ENCODE measurements around the gene CACNA1H. TPM values are rescaled to one million over a fixed set of nuclear protein-coding genes. Genes with fewer than 3 reads are reported as not detected.

The CACNA1H gene
- total RNA-seq, 1 donor from 2014 or later = 9.5 TPM

GRCh38 chr16:1192384-1193073 lies 39.6 kb downstream of the CACNA1H start:
- no peak overlapping the region for H2AFZ ChIP-seq (replicated peaks)
- H3K79me2 ChIP-seq (ENCODE audit: low read depth) = no peaks in the 10 kb centered on the region

DNA sequence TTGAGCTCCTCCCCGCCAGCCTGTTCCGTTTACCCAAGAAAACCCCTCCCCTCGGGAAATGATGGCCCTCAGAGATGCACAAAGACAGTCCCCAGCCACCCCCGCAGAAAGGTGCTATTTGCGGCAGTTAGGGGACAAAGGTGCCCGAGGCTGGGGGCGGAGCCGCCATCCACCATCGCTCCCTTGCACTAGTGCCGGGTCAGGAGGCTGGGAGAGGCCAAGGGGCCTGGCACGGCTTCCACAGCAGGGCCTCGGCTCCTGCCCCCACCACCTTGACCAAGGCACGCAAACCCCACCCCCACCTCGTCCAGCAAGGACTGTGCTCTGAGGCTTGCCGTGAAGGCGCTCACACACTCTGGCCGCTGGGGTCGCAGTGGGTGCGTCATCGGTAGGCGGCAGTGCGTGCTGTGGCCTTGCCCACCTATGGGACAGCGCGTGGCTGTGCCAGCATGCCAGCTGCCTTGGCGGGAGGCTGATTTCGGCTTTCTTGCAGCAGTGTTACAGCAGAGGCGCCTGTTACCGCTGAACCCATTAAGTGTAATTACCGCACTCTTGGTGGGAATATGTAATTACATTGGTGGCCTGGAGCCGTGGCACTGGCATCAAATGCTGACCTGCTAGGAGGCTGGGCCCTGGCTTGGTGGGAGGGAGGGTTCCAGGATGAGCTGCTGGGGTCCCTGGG lies 40.4 kb downstream of the CACNA1H start:
- H3K27me3 ChIP-seq = no peaks in the 10 kb centered on the region
- TF ChIP-seq, protein P1, sequence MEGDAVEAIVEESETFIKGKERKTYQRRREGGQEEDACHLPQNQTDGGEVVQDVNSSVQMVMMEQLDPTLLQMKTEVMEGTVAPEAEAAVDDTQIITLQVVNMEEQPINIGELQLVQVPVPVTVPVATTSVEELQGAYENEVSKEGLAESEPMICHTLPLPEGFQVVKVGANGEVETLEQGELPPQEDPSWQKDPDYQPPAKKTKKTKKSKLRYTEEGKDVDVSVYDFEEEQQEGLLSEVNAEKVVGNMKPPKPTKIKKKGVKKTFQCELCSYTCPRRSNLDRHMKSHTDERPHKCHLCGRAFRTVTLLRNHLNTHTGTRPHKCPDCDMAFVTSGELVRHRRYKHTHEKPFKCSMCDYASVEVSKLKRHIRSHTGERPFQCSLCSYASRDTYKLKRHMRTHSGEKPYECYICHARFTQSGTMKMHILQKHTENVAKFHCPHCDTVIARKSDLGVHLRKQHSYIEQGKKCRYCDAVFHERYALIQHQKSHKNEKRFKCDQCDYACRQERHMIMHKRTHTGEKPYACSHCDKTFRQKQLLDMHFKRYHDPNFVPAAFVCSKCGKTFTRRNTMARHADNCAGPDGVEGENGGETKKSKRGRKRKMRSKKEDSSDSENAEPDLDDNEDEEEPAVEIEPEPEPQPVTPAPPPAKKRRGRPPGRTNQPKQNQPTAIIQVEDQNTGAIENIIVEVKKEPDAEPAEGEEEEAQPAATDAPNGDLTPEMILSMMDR (IDR thresholded peaks at IDR 0.05) = no peak
- TF ChIP-seq EZH2phosphoT487 (IDR thresholded peaks at IDR 0.05) = no peak
- H3K4me3 ChIP-seq = no peak overlapping the region
- Mint-ChIP-seq H3K4me1 (peaks cover 11% of the 10 kb centered on the region), H3K27me3 (ENCODE audit: insufficient read depth, low read depth) (no peaks in the 10 kb centered on the region), H3K36me3 (no peaks in the 10 kb centered on the region), H3K9me3 (no peaks in the 10 kb centered on the region), H3K27ac (no peak overlapping the region), H3K4me3 (no peak overlapping the region)
- H3K36me3 ChIP-seq = no peaks in the 10 kb centered on the region
- H4K20me1 ChIP-seq (ENCODE audit: low read depth) = peaks cover 89% of the 10 kb centered on the region
- no peak overlapping the region for H2AFZ ChIP-seq (replicated peaks)
- no peaks in the 10 kb centered on the region for H3K9me3 ChIP-seq (ENCODE audit: low read depth)
- H3K79me2 ChIP-seq (ENCODE audit: low read depth) = no peaks in the 10 kb centered on the region
- DNase-seq (ENCODE audit: low spot score) = no peak
- H3K27ac ChIP-seq = no peak overlapping the region
- H3K4me1 ChIP-seq = no peaks in the 10 kb centered on the region
- no peak overlapping the region for H3K4me2 ChIP-seq
- no peak overlapping the region for H3K9ac ChIP-seq
- no peaks in the 10 kb centered on the region for H3F3A ChIP-seq (ENCODE audit: low read depth)

More at GRCh38 chr16:1192384-1193073, 39.6 kb downstream of the CACNA1H start:
- no peaks in the 10 kb centered on the region for H3K36me3 ChIP-seq
- H3K4me3 ChIP-seq = no peak overlapping the region
- H3F3A ChIP-seq (ENCODE audit: low read depth) = no peaks in the 10 kb centered on the region
- Mint-ChIP-seq H3K36me3 (no peaks in the 10 kb centered on the region), H3K27me3 (ENCODE audit: insufficient read depth, low read depth) (no peaks in the 10 kb centered on the region), H3K4me3 (no peak overlapping the region), H3K9me3 (no peaks in the 10 kb centered on the region), H3K4me1 (peaks cover 12% of the 10 kb centered on the region), H3K27ac (peak overlapping the region; percentile 50)
- H3K27me3 ChIP-seq = no peaks in the 10 kb centered on the region
- no peak overlapping the region for H3K9ac ChIP-seq
- H4K20me1 ChIP-seq (ENCODE audit: low read depth) = peaks cover 92% of the 10 kb centered on the region
- H3K4me1 ChIP-seq = no peaks in the 10 kb centered on the region
- no peaks in the 10 kb centered on the region for H3K9me3 ChIP-seq (ENCODE audit: low read depth)
- no peak overlapping the region for H3K4me2 ChIP-seq
- TF ChIP-seq EZH2phosphoT487 (IDR thresholded peaks at IDR 0.05) (no peak), EZH2 (IDR thresholded peaks at IDR 0.05) (no peak)
- TF ChIP-seq, protein P1 (IDR thresholded peaks at IDR 0.05) = no peak
- H3K27ac ChIP-seq = no peak overlapping the region
- no peak for DNase-seq (ENCODE audit: low spot score)

GRCh38 chr16:1193825-1194581 lies 41.1 kb downstream of the CACNA1H start:
- Histone ChIP-seq H3K27ac (no peak overlapping the region), H3K4me3 (no peak overlapping the region), H3K36me3 (no peaks in the 10 kb centered on the region), H3K27me3 (no peaks in the 10 kb centered on the region), H3K4me2 (no peak overlapping the region), H3K4me1 (no peaks in the 10 kb centered on the region), H3K9ac (no peak overlapping the region), H3K9me3 (ENCODE audit: low read depth) (no peaks in the 10 kb centered on the region), H3K79me2 (ENCODE audit: low read depth) (no peaks in the 10 kb centered on the region), H4K20me1 (ENCODE audit: low read depth) (peaks cover 82% of the 10 kb centered on the region), H2AFZ (replicated peaks) (no peak overlapping the region), H3F3A (ENCODE audit: low read depth) (no peaks in the 10 kb centered on the region)
- no peaks in the 10 kb centered on the region for H3K27me3 Mint-ChIP-seq (ENCODE audit: insufficient read depth, low read depth)
- no peak overlapping the region for H3K27ac Mint-ChIP-seq
- DNase-seq (ENCODE audit: low spot score) = no peak
- no peak for TF ChIP-seq EZH2phosphoT487 (IDR thresholded peaks at IDR 0.05)
- TF ChIP-seq, protein P1 (IDR thresholded peaks at IDR 0.05) = peak; percentile 21
- peaks cover 11% of the 10 kb centered on the region for H3K4me1 Mint-ChIP-seq
- no peaks in the 10 kb centered on the region for H3K36me3 Mint-ChIP-seq
- no peaks in the 10 kb centered on the region for H3K9me3 Mint-ChIP-seq
- H3K4me3 Mint-ChIP-seq = no peak overlapping the region
